ENCODE results near the gene SND1.
A peak's percentile ranks its signal among the peaks of the same experiment; 100 is the strongest.
"Not testable (repeated sequence)": the region's sequence is repeated elsewhere in the genome, so short reads cannot be mapped to it uniquely, and the experiment has no call there.

SND1 gene

GRCh38 chr7:127822822-127823508, 171.0 kb downstream of the SND1 start:
- no peak for FAIRE-seq
- no peak for DNase-seq (ENCODE audit: low spot score)

DNA sequence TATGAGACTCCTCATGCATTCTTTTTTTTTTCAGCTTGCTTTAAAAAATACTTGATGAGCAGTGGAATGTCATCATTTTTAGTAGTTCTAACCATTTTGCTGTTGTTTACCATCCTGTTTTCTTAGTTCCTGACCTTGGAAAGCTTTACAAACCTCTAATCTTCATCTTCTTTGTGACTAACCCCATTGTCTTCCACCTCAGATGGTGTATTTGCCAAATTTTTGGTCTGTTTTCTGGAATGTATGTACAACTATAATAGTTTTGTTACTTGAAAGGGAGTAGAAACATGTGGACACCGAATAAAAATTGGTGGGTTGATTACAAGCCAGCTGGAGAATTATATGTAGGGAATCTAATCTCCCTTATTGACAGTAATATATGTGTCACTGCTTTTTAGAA, 172.7 kb downstream of the SND1 start:
- no peak for FAIRE-seq

GRCh38 chr7:127828843-127829500, 177.0 kb downstream of the SND1 start:
- FAIRE-seq, result no peak
- no peak for DNase-seq (ENCODE audit: low spot score)

More for the DNA sequence above, 172.7 kb downstream of the SND1 start:
- no peak for DNase-seq (ENCODE audit: low spot score)

- no peak for DNase-seq (ENCODE audit: low spot score)
- no peak for FAIRE-seq
Measured at GRCh38 chr7:127831318-127832219, 179.6 kb downstream of the SND1 start.

DNA sequence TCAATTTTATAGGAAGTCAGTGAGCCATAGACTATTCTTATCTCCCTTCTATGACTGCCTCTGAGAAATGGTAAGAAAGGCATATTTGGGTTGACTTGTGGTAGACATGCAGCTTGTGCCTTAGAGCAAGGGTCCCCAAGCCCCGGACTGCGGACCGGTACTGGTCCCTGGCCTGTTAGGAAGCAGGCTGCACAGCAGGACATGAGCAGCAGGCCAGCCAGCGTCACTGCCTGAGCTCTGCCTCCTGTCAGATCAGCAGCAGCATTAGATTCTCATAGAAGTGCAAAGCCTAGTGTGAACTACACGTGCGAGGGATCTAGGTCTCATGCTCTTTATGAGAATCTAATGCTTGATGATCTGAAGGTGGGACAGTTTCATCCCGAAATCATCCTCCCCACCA, 180.6 kb downstream of the SND1 start:
- FAIRE-seq (no peak), DNase-seq (ENCODE audit: low spot score) (no peak)

- FAIRE-seq (no peak), DNase-seq (ENCODE audit: low spot score) (no peak)
Measured at GRCh38 chr7:127833641-127834040, 181.6 kb downstream of the SND1 start.

DNA sequence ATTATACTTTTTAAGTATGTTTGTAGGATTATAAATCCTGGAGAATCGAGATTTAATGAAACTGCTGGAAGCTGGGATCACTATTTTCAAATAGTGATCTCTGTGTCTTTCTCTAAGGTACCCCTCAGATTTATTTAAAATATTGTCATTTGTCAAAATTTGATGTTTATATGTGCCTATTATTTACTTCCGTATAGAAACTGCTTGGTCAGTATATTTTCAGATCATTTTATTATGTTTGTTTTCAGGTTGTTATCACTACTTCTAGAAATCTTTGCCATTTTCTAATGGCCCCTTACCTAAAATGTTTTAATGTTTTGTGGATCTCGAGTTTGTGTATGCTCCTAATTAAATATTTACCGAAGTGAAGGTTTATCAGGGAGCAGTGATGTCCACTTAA, 183.7 kb downstream of the SND1 start:
- FAIRE-seq, result no peak
- no peak for DNase-seq (ENCODE audit: low spot score)

DNA sequence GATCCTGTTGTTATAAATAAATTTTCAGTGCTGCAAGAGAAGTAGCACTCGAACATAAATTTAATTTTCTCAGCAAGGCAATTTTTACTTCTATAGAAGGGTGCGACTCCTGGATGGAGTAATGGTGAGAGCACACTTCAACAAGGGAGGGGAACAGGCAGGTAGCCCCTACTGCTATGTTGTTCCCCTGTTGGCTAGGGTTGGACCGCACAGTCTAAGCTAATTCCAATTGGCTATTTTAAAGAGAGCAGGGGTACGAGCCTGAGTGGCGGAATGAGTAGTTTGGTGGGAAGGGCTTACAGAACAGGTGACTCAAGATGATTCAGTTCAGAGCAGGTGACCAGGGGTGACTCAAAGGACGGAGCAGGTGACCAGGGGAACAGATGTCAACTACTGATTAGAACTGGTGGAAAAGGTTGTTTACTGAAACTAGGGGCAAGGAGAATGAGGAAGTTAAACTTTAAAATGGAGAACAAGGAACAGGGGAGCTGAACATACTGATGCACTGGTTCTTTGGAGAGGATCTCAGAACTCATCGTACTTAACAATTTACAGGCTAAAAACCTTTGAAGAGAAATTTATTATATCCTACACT, 185.9 kb downstream of the SND1 start:
- peak; percentile 56 for DNase-seq (ENCODE audit: low spot score)
- FAIRE-seq, result not testable (repeated sequence)

GRCh38 chr7:127838816-127839415, 186.9 kb downstream of the SND1 start:
- FAIRE-seq (no peak), DNase-seq (ENCODE audit: low spot score) (no peak)

- FAIRE-seq, result no peak
- DNase-seq (ENCODE audit: low spot score), result no peak
Measured at GRCh38 chr7:127840226-127840951, 188.4 kb downstream of the SND1 start.

DNA sequence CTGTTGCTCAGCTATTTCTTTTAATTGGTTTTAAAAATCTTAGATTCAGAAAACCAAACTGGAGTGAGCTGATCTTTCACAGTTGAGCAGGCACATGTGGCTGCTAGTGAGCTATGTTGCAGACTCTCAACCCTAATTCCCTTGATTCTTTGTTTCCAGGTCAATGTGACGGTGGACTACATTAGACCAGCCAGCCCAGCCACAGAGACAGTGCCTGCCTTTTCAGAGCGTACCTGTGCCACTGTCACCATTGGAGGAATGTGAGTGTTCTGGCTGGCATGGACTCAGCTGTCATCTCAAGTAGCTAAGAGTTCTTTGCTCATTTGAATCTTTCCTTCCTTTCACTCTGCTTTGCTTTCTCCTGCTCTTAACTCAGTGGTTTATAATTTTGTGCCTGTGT, 192.2 kb downstream of the SND1 start:
- FAIRE-seq, result no peak
- DNase-seq (ENCODE audit: low spot score), result no peak

DNA sequence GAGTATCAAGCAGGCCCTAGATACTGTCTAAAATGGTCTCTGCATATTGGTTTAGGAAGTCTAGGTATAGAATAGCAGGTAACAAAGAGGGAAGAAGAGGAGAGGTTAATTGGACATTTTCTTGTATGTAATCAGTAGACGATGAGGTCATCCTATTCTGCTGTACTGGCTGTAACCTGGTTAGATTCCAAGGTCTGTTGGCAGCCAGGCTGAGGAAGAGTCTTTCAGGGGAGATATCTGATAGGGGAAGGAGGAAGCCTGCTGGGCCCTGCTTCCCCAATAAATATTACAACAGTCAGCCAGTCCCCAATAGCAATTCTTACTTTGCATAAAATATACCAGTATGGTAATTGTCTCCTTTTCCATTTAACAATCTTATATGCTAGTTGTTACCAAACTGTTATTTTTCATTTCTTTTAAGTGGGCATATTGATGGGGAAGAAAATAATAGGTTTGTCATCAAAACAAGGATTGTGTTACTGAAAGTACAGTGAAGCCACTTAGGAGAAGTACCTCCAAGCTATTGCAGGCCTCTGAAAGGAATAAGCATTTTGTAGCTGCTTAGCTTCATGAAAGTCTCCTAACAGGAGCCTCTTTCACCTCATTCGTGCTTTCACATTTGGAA, 192.8 kb downstream of the SND1 start:
- no peak for FAIRE-seq

GRCh38 chr7:127845522-127846214, 193.7 kb downstream of the SND1 start:
- DNase-seq (ENCODE audit: low spot score), result no peak
- no peak for FAIRE-seq

More for the DNA sequence above, 192.8 kb downstream of the SND1 start:
- DNase-seq (ENCODE audit: low spot score), result no peak

- FAIRE-seq (no peak), DNase-seq (ENCODE audit: low spot score) (no peak)
Measured at GRCh38 chr7:127847641-127848040, 195.6 kb downstream of the SND1 start.

DNA sequence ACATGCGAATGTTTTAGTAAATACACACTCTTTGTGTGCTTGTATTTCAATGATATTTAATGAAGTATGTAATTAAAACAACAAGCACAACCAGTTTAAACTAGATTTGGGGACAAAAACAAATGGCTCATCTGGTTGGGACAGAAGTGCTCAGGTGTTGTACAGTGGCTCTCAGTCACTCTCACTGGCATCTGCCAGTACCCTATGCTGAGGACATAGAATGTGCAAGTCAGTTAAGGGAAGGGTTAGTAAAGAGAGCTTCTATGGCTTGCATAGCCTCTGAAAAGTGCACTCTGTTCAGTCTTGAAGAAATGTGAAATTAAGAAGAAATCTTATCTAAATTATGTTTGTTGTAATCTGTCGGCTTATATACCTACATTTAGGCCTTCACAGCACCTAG, 196.2 kb downstream of the SND1 start:
- no peak for FAIRE-seq
- no peak for DNase-seq (ENCODE audit: low spot score)

- FAIRE-seq (no peak), DNase-seq (ENCODE audit: low spot score) (no peak)
Measured at GRCh38 chr7:127850195-127850594, 198.2 kb downstream of the SND1 start.

DNA sequence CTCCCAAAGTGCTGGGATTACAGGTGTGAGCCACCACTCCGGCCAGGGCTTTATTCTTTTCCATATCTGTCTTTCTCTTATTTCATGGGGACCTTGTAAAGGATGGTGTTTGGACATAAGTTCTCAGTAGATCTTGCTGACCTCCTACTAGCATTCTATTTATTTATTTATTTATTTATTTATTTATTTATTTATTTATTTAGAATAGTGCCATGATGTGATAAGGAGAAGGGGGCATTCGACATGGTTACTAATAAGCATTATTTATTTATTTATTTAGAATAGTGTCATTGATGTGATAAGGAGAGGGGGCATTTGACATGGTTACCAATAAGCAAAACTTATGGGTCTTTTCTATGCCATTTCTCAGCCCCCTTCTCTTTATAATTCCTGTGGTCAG, 202.4 kb downstream of the SND1 start:
- DNase-seq (ENCODE audit: low spot score) (no peak), FAIRE-seq (no peak)

DNA sequence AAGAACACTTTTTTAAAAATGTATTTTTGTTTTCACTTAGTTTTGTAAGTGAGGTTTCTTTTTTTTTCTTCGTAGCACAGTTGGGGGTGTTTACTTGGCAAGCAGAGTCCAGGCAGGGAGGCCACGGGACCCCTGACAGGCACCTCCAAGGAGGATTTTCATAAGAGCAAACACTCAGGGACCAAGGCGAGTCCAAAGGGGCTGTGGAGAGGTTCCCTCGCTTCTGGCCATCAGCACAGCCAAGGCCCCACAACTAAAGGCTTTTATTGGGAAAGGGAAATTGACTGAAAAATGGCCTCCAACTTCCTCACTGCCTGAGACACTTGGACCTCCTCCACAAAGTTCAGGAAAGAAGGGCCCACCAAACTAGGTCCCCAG, 205.5 kb downstream of the SND1 start:
- FAIRE-seq, result no peak

DNA sequence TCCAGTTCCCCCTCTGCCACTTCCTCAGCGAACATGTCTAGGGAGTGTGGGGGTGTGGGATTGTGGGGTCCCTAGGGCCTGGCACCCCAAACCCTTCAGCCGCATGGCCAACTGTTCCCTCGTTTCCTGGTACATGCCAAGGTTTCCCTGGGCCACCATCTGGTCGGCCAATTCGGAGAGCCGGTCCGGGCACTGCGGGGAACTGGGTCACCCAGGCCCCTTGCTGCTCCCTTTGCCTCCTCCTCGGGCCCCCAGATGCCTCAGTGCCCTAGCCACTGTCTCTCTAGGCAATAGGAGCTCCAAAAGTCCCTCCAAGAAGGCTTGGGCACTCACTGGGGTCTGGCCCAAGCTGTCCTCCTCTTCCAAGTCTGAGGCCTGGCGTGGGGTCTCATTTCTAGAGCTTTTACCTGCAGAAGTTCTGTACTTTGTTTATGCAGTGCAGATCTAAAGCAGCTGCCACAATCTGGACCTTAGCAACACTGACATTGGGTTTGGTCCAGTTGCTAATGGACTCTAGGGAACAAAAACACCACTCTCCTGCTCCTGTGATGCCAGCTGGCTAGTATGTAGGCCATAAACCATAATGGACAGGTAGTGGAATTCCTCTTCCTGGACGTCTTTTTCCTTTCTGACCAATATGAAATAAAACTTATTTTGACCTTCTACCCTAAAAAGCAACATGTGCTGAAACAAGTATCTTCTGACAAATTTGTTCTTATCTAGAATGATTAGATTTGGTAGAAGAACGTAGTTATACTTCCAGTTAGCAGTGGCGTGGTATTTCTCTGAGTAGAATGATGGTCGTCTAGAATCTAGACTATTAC, 206.3 kb downstream of the SND1 start:
- no peak for DNase-seq (ENCODE audit: low spot score)
- FAIRE-seq, result no peak

More for the DNA sequence above, 205.5 kb downstream of the SND1 start:
- no peak for DNase-seq (ENCODE audit: low spot score)
